Pancreas (tissue), 10 donors: Measurements from ENCODE around the gene ACKR1. TPM values are rescaled to one million over a fixed set of nuclear protein-coding genes. Genes with fewer than 3 reads are reported as not detected.

Source experiments
- ATAC-seq, 4 donors: fragments of 200-7000 bp; cut with Tn5 transposase; one replicate each; pipeline versions ENCODE4 v1.8.0 to v1.9.1; 2020; ENCODE audit warnings: mild to moderate bottlenecking in 4 of 4, moderate library complexity in 4 of 4
- DNase-seq, 6 donors: peaks; one replicate each; pipeline ENCODE4 v3.0.0-alpha.2; 2020
- FAIRE-seq: peaks from 2 replicates; lab custom pipeline; 2012; peaks lifted over from hg19 to GRCh38; lab: Jason Lieb, UNC
- H3K27ac ChIP-seq, 4 donors: fragments of 200-600 bp; sonication (generic); 1 replicate in 3 of 4; 2 replicates in 1 of 4; pipeline versions ENCODE4 v1.5.0 to v1.8.0; 2020
- H3K27me3 ChIP-seq, 4 donors: fragments of 200-600 bp; one replicate each; pipeline ENCODE4 v1.8.0; 2021
- H3K36me3 ChIP-seq, 3 donors: fragments of 200-600 bp; sonication (generic) in 1 of 3; one replicate each; pipeline versions ENCODE4 v1.5.0 to v1.8.0; 2020 to 2021
- H3K4me1 ChIP-seq, 3 donors: fragments of 200-600 bp; one replicate each; pipeline ENCODE4 v1.8.0; 2021
- H3K4me3 ChIP-seq, 4 donors: fragments of 200-600 bp; sonication (generic) in 2 of 4; one replicate each; pipeline versions ENCODE4 v1.5.0 to v1.8.0; 2020 to 2021
- H3K9me3 ChIP-seq, 4 donors: fragments of 200-600 bp; one replicate each; pipeline ENCODE4 v1.8.0; 2021
- WGBS, 2 donors: extraction: QIAGEN DNeasy Blood & Tissue Kit; methylation state at CpG; one replicate each; pipeline ENCODE4 v1.1.7; 2013; 5-methylcytosine and 5-hydroxymethylcytosine counted together
- intact Hi-C, 3 donors: fragments of 100-400 bp; cut with DNase I; formaldehyde crosslinking; loops; one replicate each; pipeline versions ENCODE4 v1.11.1 to v1.14.2; 2022
- polyA plus RNA-seq, 2 donors: library from polyadenylated mRNA; stranded (reverse); fragments of 200-250 nt; gene quantifications; one replicate each; pipeline ENCODE4 v1.2.3, GENCODE V29; 2013
- total RNA-seq, 6 donors: library from RNA; stranded (reverse); fragmentation: NEBNext Ultra II Directional in 4 of 6; extraction: Animal tissue kit (Norgen Biotek cat#: 25700) in 4 of 6; gene quantifications; one replicate each; pipeline versions ENCODE4 v1.2.1 to v1.2.4, GENCODE V29; 2021 to 2023
- TF ChIP-seq, protein P1 (sequence below), 4 donors: fragments of 200-600 bp; sonication (generic) in 3 of 4; IDR thresholded peaks; one replicate each; pipeline versions ENCODE4 v1.5.0 to v1.8.0; 2021; ENCODE audit warnings: antibody characterized with exemption in 4 of 4
- donor health status: healthy with polysubstance abuse.
- donor health status: DM: no; HTN: no; CAD: no; lungs with moderate emphysema.
- donor health status: DM: no; HTN: no; CAD: no.
- donor health status: control.
- donor health status: control.
- donor health status: Bipolar disorder and iron deficiency.
- donor health status: DM: yes; HTN: yes; CAD: no.
- donor health status: DM: no; HTN: no; CAD: no.
- donor health status: DM: no; HTN: no; CAD: no.
- donor health status: DM: yes; HTN: yes; CAD: no.

The ACKR1 gene
- total and polyA plus RNA-seq, 8 donors, result 4.1 to 27.0 (median 10.8) TPM

DNA sequence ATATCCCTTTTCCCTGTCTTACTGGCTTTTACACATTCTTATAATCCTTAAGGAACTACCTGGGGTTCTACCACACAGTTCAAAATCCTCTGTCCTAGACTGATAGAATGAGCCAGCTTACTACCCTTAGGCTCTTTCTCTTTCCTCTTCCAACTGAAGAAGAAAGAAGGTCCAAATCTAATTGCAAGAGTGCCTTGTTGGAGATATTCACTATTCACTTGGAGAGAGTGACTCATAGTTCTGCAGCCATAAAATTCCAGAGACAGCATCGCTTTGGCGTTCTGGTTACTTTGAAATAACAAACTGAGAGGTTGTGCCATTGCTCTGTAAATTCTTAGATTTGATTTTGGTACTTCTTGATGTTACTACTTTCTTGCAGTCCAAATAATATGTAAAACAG lies 29.1 kb upstream of the ACKR1 start:
- FAIRE-seq (no peak), ATAC-seq (no peak), DNase-seq (no peak)
- H3K9me3 ChIP-seq, result no peaks in the 10 kb centered on the region
- H3K27me3 ChIP-seq, result peaks cover 0 to 6% (median 0%) of the 10 kb centered on the region in 4 donors
- TF ChIP-seq, protein P1, sequence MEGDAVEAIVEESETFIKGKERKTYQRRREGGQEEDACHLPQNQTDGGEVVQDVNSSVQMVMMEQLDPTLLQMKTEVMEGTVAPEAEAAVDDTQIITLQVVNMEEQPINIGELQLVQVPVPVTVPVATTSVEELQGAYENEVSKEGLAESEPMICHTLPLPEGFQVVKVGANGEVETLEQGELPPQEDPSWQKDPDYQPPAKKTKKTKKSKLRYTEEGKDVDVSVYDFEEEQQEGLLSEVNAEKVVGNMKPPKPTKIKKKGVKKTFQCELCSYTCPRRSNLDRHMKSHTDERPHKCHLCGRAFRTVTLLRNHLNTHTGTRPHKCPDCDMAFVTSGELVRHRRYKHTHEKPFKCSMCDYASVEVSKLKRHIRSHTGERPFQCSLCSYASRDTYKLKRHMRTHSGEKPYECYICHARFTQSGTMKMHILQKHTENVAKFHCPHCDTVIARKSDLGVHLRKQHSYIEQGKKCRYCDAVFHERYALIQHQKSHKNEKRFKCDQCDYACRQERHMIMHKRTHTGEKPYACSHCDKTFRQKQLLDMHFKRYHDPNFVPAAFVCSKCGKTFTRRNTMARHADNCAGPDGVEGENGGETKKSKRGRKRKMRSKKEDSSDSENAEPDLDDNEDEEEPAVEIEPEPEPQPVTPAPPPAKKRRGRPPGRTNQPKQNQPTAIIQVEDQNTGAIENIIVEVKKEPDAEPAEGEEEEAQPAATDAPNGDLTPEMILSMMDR (IDR thresholded peaks at IDR 0.05), result no peak
- 69 to 72% methylated on average over 2 of the region's 2 CpGs for WGBS, 2 donors
- H3K4me3 ChIP-seq, result no peak overlapping the region
- intact Hi-C loops, result no loop called here
- no peaks in the 10 kb centered on the region for H3K4me1 ChIP-seq
- H3K36me3 ChIP-seq, result no peaks in the 10 kb centered on the region
- no peak overlapping the region for H3K27ac ChIP-seq

DNA sequence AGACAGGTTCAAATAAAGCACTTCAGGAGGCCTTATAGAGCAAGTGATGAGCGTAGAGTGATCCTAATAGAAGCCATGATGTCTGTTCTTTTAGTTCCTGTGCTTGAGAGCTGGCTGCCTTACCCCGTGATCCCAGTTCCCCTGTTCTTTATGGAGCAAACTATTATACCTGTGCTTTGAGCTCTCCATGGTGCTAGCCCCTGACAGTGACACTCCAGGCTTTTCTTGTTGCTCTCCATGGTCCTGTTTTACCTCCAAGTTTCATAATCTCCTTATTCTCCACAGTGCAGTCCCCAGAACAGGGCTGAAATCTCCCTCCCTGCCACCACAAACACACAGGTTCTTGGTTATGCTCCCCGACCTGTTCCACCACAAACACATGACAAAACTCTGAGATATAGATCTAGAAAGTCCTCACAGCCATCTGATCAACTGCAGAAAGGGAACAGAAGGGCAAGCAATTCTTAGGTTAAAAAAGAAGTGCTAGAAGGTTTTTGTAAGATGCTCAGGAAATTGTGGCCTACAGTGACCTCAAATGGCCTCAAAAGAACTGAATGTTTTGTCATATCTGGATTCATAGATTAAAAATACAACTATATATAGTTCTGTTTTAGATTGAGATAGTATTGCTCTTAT lies 27.3 kb upstream of the ACKR1 start:
- intact Hi-C loops, result no loop called here
- peak; percentile 71 to 99 (median 86) for ATAC-seq
- Histone ChIP-seq H3K4me1 (no peaks in the 10 kb centered on the region), H3K27ac (no peak overlapping the region), H3K36me3 (no peaks in the 10 kb centered on the region), H3K27me3 (no peaks in the 10 kb centered on the region), H3K4me3 (no peak overlapping the region), H3K9me3 (no peaks in the 10 kb centered on the region)
- TF ChIP-seq, protein P1 (IDR thresholded peaks at IDR 0.05), result no peak
- DNase-seq, result peak in 3 of 6 donors; percentile 35 to 67 (median 53)
- no peak for FAIRE-seq
- WGBS, 2 donors, result 5 to 11% methylated on average over 3 of the region's 3 CpGs

DNA sequence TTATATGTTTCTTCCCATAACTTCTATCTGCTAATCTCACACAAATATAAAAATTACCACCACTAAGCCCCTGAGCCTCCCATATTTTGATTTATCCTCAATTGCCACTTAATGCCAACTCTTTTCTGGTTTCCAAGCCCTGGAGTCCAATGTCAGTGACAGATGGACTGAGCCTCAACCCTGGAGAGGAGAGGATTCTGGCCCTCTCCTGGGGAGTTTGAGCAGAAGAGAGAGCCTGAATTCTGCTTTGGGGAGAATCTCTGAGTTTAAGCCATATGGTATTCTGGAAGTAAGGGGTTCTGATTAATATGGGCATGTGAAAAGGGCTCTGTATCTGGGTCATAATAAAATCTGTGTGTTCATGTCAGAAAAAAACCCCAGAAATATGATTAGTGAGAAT lies 24.8 kb upstream of the ACKR1 start:
- FAIRE-seq (no peak), DNase-seq (no peak), ATAC-seq (no peak)
- Histone ChIP-seq H3K36me3 (no peaks in the 10 kb centered on the region), H3K27ac (no peak overlapping the region), H3K27me3 (no peaks in the 10 kb centered on the region), H3K9me3 (no peaks in the 10 kb centered on the region), H3K4me3 (no peak overlapping the region), H3K4me1 (no peaks in the 10 kb centered on the region)
- TF ChIP-seq, protein P1 (IDR thresholded peaks at IDR 0.05), result no peak
- intact Hi-C loops, result no loop called here

DNA sequence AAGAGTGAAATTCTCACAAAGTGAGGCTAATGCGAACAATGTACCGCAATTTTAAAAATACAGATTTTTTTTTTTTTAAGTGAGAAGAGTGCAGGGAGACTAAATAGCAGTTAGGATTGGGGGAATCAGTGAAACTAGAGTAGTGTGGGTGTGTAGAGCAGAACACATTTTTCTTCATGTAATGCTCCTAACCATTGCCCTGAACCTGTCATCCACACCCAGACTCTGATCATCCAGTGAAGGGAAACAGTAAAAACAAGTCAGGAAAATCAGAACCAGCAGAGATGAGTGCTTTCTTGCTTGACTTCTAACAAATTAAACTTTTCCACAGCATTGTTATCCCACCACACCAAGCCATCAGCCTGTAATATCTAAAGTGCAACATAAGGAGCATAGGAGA lies 24.2 kb upstream of the ACKR1 start:
- ATAC-seq (no peak), DNase-seq (no peak), FAIRE-seq (no peak)
- TF ChIP-seq, protein P1 (IDR thresholded peaks at IDR 0.05), result no peak
- no peak overlapping the region for H3K27ac ChIP-seq
- H3K27me3 ChIP-seq, result no peaks in the 10 kb centered on the region
- WGBS, 2 donors, result 94 to 98% methylated on average over 2 of the region's 2 CpGs
- no peaks in the 10 kb centered on the region for H3K4me1 ChIP-seq
- intact Hi-C loops, result no loop called here
- H3K36me3 ChIP-seq, result no peaks in the 10 kb centered on the region
- no peaks in the 10 kb centered on the region for H3K9me3 ChIP-seq
- H3K4me3 ChIP-seq, result no peak overlapping the region

DNA sequence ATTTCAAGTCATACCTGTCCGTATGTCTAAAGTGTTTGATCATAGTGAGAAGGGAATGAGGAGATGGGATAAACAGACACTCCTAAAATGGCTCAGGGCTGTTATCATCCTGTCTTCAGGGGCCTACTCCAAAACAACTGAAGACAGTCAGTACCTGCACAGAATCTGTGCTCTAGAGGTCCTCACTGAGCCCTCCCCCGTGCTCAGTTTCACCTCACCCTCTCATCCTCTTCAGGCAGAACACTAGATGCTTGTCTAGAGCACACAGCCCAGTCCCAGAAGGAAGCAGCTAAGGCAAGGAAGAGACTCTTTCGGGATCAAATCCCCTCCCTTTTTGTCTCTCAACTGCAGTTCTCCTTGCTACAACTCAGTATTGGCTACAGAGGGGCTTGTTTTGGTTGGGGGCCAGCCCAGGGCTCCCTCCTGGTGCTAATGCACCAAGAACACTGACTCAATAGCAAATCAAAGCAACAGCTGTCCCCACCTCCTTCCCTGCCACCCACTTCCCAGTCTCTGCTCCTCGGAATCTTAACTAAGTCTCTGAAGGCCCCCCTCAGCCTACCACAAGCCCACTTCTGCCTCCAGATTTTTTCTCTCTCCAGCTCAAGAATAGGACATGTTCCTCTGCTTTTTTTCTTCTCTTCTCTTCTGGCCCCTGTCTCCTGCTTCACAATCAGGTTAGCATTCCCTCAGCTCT lies 23.2 kb upstream of the ACKR1 start:
- FAIRE-seq (no peak), ATAC-seq (no peak), DNase-seq (no peak)
- WGBS, 2 donors, result 32% methylated on average over 4 of the region's 4 CpGs
- H3K36me3 ChIP-seq, result no peaks in the 10 kb centered on the region
- H3K27me3 ChIP-seq, result no peaks in the 10 kb centered on the region
- no peaks in the 10 kb centered on the region for H3K9me3 ChIP-seq
- H3K27ac ChIP-seq, result no peak overlapping the region
- TF ChIP-seq, protein P1 (IDR thresholded peaks at IDR 0.05), result no peak
- intact Hi-C loops, result no loop called here
- H3K4me3 ChIP-seq, result no peak overlapping the region
- H3K4me1 ChIP-seq, result no peaks in the 10 kb centered on the region
